Kasumi-1 (cell line): ENCODE results near the gene EIF5AL1.
"Not testable (repeated sequence)": the region's sequence is repeated elsewhere in the genome, so short reads cannot be mapped to it uniquely, and the experiment has no call there.

ENCODE experiments used
- DNase-seq, 2 experiments: peaks; one replicate each; lab custom pipeline; 2025; lab: John Stamatoyannopoulos, UW

The EIF5AL1 gene

DNA sequence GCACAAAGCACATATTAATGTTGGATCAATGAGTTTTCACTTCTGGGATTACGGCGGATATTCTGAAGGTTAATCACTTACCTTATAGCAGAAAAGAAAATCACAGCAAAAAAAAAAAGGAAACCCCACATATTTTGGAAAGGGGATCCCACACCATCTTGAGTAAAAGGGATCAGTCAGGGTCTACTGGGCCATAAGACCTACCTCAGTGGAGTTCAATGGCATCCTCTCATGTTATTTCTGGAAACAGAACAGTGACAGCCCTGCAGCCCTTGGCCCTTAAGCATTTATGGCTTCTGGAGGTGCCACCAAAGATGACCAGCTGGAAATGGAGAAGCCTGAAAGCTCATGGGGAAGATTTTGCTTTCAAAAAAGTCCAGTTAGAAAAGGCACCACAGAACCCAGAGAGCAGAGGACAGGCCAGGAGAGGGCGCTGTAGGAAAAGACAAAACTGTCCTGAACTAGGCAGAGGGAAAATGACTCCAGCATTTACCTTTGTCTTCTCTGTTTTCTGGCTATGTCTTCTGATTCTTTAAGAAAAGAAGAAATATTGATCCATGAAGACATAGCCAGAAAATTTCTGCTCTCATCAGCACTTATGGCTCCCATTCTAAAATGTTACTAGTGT, 2.9 kb upstream of the EIF5AL1 start:
- DNase-seq = not testable (repeated sequence)

- DNase-seq = not testable (repeated sequence)
These were observed 2.3 kb upstream of the EIF5AL1 start for GRCh38 chr10:79509934-79510508.

GRCh38 chr10:79516532-79517205, 4.3 kb downstream of the EIF5AL1 start:
- DNase-seq = not testable (repeated sequence)

DNA sequence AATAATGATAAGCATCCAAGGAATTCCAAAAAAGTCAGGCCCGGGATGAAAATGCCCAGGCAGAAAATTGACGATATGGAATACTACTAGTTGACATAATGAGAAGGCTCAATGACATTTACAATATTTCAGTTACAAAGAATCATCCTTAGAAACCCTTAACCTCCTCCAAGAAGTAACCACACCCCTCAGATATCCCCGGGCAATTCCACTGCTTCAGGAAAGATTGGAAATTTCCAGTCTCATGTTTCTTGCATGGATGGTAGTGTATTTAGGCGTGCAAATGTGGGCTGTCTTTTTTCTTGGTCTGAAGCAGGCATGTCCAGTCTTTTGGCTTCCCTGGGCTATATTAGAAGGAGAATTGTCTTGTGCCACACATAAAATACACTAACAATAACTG, 5.2 kb downstream of the EIF5AL1 start:
- not testable (repeated sequence) for DNase-seq

DNA sequence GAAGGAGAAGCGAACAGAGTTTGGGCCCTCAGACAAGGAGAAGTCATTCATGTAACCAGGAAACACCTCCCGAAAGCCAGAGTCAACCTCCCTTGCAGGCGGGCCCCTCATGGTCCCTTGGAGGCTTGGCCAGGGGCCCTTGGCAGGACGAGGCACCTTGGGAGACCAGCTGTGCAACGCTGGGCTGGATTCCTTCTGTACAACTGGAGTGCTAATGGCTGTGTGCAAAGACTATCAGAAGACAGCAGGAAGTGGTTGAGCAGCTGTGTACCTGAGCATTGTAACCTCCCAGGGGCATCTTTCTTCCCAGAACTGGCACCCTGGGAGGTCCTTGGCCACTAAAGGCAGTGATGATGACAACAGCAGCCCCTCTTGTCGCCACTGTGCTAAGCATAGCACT, 9.4 kb downstream of the EIF5AL1 start:
- DNase-seq = not testable (repeated sequence)

DNA sequence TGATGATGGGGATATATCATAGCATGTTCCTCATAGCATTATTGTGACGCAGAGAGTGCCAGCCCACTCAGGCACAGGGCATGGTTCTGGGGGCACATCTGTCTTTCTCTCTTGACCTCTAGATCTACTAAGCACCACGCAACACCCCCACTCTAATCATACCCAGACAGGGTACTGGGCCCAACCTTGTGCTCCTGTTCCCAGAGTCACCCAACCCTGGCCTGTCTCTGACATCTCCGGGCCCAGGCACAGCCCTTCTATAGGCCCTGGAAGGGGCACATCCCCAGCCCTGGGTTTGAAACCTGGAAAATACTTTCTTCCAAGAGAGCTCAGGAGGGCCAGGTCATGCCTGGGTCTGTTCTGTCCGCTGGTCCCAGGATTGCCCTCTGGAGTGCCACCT, 10.1 kb downstream of the EIF5AL1 start:
- not testable (repeated sequence) for DNase-seq

DNA sequence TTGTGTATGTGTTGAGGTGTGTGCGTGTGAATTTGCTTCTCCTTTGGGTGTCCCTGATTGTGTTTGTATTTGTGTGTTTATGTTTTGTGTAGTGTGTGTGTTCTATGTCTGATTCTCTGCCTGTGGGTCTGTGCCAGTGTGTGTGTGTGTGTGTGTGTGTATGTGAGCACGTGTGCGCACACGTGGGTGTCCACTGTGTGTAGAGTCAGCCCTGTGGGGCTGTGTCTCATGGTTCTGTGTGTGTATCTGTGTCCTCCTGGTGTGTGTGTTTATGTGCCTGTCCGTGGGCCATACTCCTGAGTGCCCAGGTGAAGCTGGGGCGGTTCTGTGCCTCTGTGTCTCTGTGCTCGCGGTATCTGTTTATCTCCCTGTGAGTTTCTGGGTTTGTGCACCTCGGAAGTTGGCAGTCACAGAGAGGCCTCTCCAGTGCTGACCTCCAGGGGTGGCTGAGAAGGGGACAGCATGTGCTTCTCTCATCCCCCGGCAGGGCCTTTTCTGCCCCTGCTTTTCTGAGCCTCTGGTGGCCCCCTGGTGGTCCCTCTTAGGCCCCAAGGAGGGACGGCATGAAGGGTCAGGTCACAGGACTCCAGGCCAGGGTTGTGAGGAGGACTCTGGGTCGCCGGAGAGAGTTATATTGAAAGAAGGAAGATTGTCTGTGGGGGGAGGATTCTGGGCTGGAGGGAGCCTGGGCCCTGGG, 11.0 kb downstream of the EIF5AL1 start:
- DNase-seq = not testable (repeated sequence)

- not testable (repeated sequence) for DNase-seq
These were observed 12.8 kb downstream of the EIF5AL1 start for GRCh38 chr10:79525049-79525710.

DNA sequence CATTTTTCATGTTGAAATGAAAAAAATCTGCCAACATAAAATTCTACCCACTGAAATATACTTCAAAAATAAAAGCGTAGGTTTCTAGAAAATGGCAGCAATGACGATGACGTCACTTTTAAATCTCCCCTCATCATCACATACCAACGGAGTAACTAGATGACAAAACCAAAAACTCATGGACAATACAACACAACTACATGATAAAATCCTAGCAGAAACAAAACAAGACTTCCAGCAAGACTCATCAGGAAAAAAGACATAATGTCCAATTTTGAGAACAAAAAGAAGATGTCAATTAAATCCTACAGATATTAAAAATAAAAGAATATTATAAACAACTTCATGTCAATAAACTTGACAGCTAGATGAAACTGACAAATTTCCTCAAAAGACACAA, 15.9 kb downstream of the EIF5AL1 start:
- DNase-seq = not testable (repeated sequence)

GRCh38 chr10:79533142-79533902, 21.0 kb downstream of the EIF5AL1 start:
- DNase-seq = not testable (repeated sequence)

DNA sequence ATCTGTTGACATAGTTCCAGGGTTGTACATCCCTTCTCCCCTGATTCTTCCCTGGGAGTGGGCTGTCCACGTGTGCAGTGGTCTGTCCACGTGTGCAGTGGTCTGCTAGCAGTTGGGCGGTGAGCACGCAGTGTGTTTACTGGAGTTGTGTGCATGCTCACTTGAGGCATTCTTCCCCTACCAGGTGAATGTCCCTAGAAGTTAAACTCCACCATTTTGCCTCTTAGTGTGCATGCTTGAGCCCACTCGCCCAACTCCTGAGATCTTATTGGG, 21.5 kb downstream of the EIF5AL1 start:
- DNase-seq = not testable (repeated sequence)

GRCh38 chr10:79538311-79538710, 26.0 kb downstream of the EIF5AL1 start:
- DNase-seq = not testable (repeated sequence)

DNA sequence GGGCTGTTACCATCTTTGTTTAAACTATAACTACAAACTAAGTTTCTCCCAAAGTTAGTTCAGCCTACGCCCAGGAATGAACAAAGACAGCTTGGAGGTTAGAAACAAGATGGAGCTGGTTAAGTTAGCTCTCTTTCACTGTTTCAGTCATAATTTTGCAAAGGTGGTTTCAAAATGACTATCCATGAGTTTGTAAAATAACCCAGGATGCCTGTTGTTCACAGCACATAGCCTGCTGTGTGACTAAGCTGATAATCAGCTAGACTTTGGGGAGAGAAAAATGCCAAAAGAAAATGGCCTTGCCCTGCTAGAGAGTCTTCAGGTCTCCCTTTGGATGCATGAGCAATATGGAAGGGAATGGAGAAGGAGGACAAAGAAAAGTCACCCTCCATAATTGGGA, 28.6 kb downstream of the EIF5AL1 start:
- DNase-seq = not testable (repeated sequence)

DNA sequence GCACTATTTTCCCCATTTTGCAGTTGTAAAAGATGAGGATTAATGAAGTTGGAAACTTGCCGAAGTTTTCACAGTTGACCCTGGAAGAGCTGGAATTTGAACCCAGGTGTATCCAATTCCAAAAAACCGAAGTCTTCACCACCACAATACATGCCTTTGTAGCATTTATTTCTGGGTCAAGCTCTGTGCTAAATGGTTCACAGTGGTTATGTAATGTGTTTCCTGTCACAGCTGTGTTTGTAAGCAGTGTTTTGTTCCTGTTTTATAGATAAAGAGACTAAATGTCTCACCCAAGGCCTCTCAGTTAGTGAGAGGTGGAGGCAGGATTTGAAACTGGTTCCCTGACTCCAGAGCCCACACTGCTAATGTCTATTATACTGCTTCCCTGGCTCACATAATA, 30.3 kb downstream of the EIF5AL1 start:
- DNase-seq = peak; percentile 13 to 17

- not testable (repeated sequence) for DNase-seq
These were observed 32.1 kb downstream of the EIF5AL1 start for GRCh38 chr10:79544408-79544807.

DNA sequence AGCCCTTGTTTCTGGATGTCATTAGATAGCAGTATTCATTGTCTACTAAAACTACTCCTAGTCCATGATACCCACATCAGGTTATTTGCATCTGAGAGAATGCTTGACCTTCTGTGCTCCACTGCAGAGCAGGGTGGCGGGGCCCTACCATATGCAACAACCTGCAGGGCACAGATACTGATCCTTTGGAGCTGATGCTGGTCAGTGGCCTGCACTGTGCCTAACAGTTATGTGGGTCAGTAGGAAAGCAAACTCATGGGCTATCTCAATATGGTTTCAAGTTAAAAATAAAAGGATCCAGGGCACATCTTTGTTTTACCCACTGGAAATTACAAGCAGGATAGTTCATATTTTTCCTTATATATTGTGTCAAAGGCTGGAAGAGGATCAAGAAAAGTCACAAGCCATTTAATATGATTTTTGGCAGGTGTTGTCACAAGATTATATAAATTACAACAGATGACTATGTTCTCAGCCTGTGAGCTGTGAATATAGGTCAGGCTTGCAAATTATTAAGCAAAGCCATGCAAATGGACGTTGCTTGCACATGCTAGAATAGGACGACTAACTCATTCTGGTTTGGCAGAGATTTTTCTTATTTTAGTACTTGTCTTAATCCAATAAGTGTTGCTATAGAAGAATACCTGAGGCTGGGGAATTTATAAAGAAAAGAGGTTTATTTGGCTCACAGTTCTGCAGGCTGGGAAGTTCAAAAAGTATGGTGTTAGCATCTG, 32.8 kb downstream of the EIF5AL1 start:
- DNase-seq = not testable (repeated sequence)

- DNase-seq = not testable (repeated sequence)
These were observed 34.8 kb downstream of the EIF5AL1 start for GRCh38 chr10:79547128-79547527.

GRCh38 chr10:79547973-79548372, 35.6 kb downstream of the EIF5AL1 start:
- no peak for DNase-seq

DNA sequence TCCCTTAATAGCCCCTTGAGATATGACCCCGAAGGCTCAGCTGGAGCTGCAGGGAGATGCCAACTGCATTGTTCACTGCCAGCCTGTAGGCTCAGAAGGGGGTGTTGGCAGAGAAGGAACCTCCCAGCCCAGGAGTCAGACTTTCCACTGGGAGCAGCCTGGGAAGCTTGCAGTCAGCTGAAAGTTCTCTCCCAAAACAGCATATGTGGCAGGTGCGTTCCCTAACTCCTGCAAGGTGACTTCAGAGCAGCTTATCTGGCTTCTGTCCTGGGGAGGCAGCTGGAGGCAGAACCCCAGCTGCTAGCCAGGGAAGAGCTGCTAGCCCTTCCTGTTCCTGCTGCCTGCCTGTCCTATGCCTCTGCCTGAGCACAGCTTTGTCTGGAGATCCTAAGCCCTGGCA, 39.8 kb downstream of the EIF5AL1 start:
- DNase-seq = no peak

DNA sequence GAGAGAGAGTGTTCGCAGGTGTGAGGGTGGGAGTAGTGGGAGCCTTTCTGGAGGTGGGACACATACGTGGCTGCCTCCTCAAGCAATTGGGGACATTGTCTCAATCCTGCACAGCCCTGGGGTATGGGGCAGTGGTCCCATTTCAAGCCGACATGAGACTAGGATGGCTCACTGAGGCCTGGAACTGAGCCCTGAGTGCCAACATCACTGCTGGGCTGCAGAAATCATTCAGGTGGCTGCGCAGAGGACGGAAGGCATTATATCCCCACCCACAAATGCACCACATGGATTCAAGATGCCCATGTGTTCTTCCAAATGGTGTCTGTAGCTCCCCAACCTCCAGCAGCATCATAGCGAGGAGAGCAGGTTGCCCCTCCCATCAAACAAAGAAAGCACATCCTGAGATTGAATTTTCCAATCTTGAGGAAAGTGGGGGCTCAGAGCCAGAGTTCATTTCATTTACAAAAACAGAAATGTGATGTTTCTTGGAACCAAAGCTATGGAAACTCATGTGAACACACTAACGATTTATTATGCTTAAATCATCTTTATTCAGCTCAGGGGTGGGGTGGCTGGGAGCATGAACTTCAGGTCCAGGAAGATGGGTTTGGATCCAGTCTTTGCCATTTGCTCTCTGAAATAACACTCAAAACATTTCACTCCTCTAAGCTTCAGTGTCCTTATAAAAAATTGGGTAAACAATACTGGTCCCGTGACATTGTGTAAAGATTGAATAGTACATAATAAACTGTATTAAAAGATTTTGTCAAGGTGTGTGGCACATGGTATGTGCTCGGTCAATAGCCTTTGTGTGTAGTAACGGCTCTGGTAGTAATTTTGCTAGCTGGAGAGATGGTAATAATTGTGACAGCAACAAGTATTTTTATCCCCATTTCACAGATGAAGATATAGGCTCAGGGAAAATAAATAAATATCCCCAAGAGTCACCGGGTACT, 43.3 kb downstream of the EIF5AL1 start:
- DNase-seq = no peak
